ENCODE results near the gene BIRC5.

DNA sequence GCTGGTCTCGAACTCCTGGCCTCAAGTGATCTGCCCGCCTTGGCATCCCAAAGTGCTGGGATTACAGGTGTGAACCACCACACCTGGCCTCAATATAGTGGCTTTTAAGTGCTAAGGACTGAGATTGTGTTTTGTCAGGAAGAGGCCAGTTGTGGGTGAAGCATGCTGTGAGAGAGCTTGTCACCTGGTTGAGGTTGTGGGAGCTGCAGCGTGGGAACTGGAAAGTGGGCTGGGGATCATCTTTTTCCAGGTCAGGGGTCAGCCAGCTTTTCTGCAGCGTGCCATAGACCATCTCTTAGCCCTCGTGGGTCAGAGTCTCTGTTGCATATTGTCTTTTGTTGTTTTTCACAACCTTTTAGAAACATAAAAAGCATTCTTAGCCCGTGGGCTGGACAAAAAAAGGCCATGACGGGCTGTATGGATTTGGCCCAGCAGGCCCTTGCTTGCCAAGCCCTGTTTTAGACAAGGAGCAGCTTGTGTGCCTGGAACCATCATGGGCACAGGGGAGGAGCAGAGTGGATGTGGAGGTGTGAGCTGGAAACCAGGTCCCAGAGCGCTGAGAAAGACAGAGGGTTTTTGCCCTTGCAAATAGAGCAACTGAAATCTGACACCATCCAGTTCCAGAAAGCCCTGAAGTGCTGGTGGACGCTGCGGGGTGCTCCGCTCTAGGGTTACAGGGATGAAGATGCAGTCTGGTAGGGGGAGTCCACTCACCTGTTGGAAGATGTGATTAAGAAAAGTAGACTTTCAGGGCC lies 5.5 kb downstream of the BIRC5 start:
- no peak for TF ChIP-seq EP300 (IDR thresholded peaks at IDR 0.05)
- TF ChIP-seq, protein P1, sequence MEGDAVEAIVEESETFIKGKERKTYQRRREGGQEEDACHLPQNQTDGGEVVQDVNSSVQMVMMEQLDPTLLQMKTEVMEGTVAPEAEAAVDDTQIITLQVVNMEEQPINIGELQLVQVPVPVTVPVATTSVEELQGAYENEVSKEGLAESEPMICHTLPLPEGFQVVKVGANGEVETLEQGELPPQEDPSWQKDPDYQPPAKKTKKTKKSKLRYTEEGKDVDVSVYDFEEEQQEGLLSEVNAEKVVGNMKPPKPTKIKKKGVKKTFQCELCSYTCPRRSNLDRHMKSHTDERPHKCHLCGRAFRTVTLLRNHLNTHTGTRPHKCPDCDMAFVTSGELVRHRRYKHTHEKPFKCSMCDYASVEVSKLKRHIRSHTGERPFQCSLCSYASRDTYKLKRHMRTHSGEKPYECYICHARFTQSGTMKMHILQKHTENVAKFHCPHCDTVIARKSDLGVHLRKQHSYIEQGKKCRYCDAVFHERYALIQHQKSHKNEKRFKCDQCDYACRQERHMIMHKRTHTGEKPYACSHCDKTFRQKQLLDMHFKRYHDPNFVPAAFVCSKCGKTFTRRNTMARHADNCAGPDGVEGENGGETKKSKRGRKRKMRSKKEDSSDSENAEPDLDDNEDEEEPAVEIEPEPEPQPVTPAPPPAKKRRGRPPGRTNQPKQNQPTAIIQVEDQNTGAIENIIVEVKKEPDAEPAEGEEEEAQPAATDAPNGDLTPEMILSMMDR (IDR thresholded peaks at IDR 0.05), result no peak

Measured in ovary (tissue), 3 donors.